Epithelial cell of esophagus (primary cell): ENCODE data around the gene TAGLN.

Source experiments
- DNase-seq: peaks from one replicate; pipeline ENCODE4 v3.0.0; 2010; ENCODE audit warnings: low read depth
- H3K4me3 ChIP-seq: 2 replicates; pipeline ENCODE4 v1.5.1; 2011; ENCODE audit warnings: mild to moderate bottlenecking, low read length, control low read depth
- CTCF ChIP-seq: IDR thresholded peaks from 2 replicates; pipeline ENCODE4 v1.5.1; 2011; ENCODE audit warnings: low read depth, mild to moderate bottlenecking, low read length, control low read depth, inconsistent platforms; ENCODE audit not compliant: insufficient read depth; ENCODE audit errors: missing control alignments

The TAGLN gene

DNA sequence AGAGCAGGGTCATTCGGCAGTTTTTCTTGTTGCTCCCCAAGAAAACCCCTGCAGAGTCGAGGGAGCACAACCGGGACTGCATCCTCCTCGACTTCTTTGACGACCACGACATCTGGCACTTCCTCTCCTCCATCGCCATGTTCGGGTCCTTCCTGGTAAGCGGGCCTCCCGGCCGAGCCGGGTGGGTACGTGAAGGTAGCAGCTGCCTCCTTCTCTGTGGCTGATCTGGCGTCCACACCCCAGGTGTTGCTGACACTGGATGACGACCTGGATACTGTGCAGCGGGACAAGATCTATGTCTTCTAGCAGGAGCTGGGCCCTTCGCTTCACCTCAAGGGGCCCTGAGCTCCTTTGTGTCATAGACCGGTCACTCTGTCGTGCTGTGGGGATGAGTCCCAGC is 3.4 kb upstream of the TAGLN start:
- no peak overlapping the region for H3K4me3 ChIP-seq
- TF ChIP-seq CTCF: no peak
- DNase-seq: no peak

- DNase-seq: no peak
- TF ChIP-seq CTCF: no peak
- no peak overlapping the region for H3K4me3 ChIP-seq
Observed at GRCh38 chr11:117197006-117197405, 2.2 kb upstream of the TAGLN start.

DNA sequence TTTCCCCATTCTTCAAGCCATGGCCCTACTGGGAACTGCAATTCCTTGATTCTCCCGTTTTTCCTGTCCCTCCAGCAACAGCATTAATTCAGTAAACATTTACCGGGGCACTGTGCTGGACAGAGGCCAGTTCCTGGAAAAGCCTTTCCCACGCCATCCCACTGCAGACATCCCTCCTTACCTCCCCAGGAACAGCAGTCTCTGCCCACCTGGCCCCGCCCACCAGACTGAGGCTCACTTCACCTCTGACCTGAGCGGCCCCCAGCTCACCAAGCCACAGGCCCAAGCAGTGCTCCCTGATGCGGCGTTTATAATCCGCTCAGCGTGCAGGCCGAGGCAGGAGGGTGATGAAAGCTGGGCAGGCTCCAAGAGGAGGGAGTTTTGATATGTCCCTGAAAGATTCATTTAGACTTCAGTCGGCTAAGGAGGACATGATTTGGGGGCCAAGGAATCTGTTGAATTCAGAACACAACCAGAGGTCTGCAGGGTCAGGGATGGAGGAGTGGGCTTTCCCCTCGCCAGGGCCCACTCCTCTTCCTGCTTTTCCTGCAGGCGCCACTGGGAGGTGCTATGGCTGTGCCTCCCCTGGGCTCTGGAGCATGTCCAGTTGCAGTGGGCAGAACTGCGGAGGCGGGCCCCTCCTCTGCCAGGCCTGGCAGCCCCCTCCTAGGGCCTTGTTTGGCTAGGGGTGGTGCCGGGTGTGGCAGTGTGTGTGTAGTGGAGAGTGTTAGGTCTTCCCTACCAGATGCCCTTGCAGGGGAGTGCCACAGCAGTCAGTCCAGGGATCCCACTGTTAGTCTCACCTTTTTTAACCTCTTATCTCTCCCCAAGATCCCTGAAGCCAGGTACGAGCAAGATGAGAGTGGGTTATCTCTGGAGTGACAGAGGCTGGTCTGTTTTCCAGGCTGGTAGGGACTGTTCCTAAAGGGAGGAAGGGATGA is 1.4 kb upstream of the TAGLN start:
- peak; percentile 51 for TF ChIP-seq CTCF
- DNase-seq: peak; percentile 29
- no peak overlapping the region for H3K4me3 ChIP-seq

DNA sequence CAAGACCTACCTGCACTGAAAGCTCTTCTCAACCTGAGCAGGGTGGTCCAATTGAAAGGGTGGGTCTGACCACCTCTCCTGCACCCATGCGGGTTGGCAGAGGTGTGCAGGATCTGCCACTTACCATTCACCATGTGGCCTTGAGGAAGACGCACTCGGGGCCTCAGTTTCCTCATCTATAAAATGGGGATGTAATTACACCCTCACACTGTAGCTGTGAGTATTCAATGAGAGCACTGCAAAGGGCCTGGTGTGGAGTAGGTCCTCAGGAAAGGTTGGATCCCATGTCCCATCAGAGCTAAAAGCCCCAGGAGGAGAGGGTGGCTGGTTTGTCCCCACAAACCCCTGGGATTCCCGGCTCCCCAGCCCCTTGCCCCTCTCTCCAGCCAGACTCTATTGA is 557 bp upstream of the TAGLN start:
- no peak for TF ChIP-seq CTCF
- no peak overlapping the region for H3K4me3 ChIP-seq
- no peak for DNase-seq

GRCh38 chr11:117199916-117200812 is 994 bp downstream of the TAGLN start:
- no peak overlapping the region for H3K4me3 ChIP-seq
- no peak for DNase-seq
- no peak for TF ChIP-seq CTCF

DNA sequence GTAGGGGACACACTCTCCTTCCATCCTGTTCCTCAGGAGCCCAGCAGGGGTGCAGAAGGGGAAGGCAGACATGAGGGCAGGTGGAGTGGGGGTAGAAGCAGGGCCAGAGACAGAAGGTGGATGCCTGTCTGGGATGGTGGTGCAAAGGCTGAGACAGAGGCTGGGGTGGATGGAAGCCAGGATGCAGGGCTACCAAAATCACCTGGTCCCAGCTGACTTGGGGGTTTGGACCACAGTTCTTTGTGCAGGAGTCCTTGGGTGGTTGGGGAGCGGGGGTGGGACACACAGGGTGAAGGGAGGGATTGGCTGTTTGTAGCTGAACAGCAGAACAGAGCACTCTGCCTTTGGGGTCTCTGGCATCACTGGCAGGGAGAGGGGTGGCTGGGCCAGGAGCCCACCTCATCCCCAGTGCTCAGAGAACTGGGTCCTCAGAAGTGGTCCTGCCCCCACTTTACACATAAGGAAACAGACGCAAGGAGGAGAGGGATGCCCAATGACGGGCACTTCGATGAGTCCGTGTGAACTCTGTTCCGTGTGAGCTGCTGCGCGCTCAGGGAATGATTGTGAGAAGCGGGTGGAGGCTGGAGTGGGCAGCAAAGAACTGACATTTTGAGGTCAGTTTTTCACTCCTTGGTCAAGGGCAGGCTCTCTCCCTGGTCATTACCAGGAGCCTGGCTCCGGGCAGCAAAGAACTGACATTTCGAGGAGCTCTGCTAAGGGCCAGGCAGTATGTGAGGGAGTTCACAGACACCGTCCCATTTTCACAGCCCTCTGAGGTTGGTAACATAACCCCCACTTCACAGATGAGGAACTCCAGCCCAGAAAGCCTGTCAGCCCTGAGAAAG is 1.9 kb downstream of the TAGLN start:
- no peak overlapping the region for H3K4me3 ChIP-seq
- no peak for TF ChIP-seq CTCF
- DNase-seq: no peak
